Stomach (tissue), 9 donors: ENCODE data around the gene ATF3. TPM values are rescaled to one million over a fixed set of nuclear protein-coding genes. Genes with fewer than 3 reads are reported as not detected.
"Not testable (repeated sequence)": the region's sequence is repeated elsewhere in the genome, so short reads cannot be mapped to it uniquely, and the experiment has no call there.

Source experiments
- DNase-seq, 2 donors: peaks; one replicate each; pipeline versions ENCODE4 v3.0.0 to v3.0.0-alpha.2; 2013 to 2019
- H3K27ac ChIP-seq, 5 donors: fragments of 200-600 bp in 4 of 5; sonication (generic) in 4 of 5; one replicate each; pipeline ENCODE4 v1.5.1; 2013 to 2019; ENCODE audit warnings: mild to moderate bottlenecking in 1 of 5, moderate library complexity in 1 of 5
- H3K27me3 ChIP-seq, 3 donors: fragments of 200-600 bp; sonication (generic); one replicate each; pipeline ENCODE4 v1.5.1; 2017 to 2019; ENCODE audit warnings: mixed run types in 1 of 3
- H3K36me3 ChIP-seq, 4 donors: fragments of 200-600 bp; sonication (generic); 1 replicate in 3 of 4; 2 replicates in 1 of 4; pipeline ENCODE4 v1.5.1; 2016 to 2019
- H3K4me1 ChIP-seq, 4 donors: fragments of 200-600 bp; sonication (generic); one replicate each; pipeline ENCODE4 v1.5.1; 2016 to 2019
- H3K4me3 ChIP-seq, 4 donors: fragments of 200-600 bp; sonication (generic) in 3 of 4; one replicate each; pipeline ENCODE4 v1.5.1; 2016 to 2019; ENCODE audit warnings: mild to moderate bottlenecking in 1 of 4
- H3K9me3 ChIP-seq, 4 donors: fragments of 200-600 bp; sonication (generic); one replicate each; pipeline ENCODE4 v1.5.1; 2016 to 2019
- CTCF ChIP-seq, 7 experiments: fragments of 450-650 bp in 4 of 7; fragments of 200-600 bp in 3 of 7; sonication (generic) in 3 of 7; IDR thresholded peaks; one replicate each; pipeline ENCODE4 v1.5.1; 2016 to 2019; ENCODE audit warnings: antibody characterized with exemption in 7 of 7, control low read depth in 2 of 7, mild to moderate bottlenecking in 1 of 7
- EP300 ChIP-seq: sonication (generic); formaldehyde crosslinking; IDR thresholded peaks from one replicate; pipeline ENCODE4 v1.6.1; 2017; ENCODE audit warnings: antibody characterized with exemption
- POLR2A ChIP-seq, 4 donors: fragments of 450-650 bp; IDR thresholded peaks; one replicate each; pipeline ENCODE4 v1.6.1; 2016; ENCODE audit warnings: antibody characterized with exemption in 4 of 4, control low read depth in 2 of 4, mild to moderate bottlenecking in 1 of 4, moderate library complexity in 1 of 4
- POLR2AphosphoS5 ChIP-seq, 3 donors: sonication (generic); formaldehyde crosslinking; IDR thresholded peaks; one replicate each; pipeline ENCODE4 v1.6.1; 2016; ENCODE audit warnings: antibody characterized with exemption in 3 of 3
- whole genome bisulfite sequencing, 5 donors: extraction: QIAGEN DNeasy Blood & Tissue Kit in 3 of 5; methylation state at CpG; one replicate each; pipeline versions ENCODE4 v1.1.5 to v1.1.7; 2013 to 2018; 5-methylcytosine and 5-hydroxymethylcytosine counted together
- intact Hi-C: fragments of 100-400 bp; cut with DNase I; formaldehyde crosslinking; loops from one replicate; pipeline ENCODE4 v1.15.1; 2023; ENCODE audit warnings: low total_unique reads
- polyA plus RNA-seq, 3 donors: library from polyadenylated mRNA; stranded (reverse); fragments of 200-250 nt; gene quantifications; one replicate each; pipeline ENCODE4 v1.2.3, GENCODE V29; 2013
- total RNA-seq, 5 donors: library from RNA; depleted of rRNA; stranded (reverse); fragments of >200 nt; gene quantifications; one replicate each; pipeline versions ENCODE4 v1.1.0 to v1.2.3, GENCODE V29; 2014 to 2016
- donor health status: healthy with polysubstance abuse.
- donor health status: Bipolar disorder and iron deficiency.
- donor health status: healthy.

The ATF3 gene
- total and polyA plus RNA-seq, 8 donors: 14.0 to 60.2 (median 33.0) TPM; not detected in 1

- intact Hi-C loops: no loop called here
- TF ChIP-seq CTCF (IDR thresholded peaks at IDR 0.05): no peak
- TF ChIP-seq EP300: no peak
- TF ChIP-seq POLR2A (IDR thresholded peaks at IDR 0.05): no peak
- no peak for TF ChIP-seq POLR2AphosphoS5 (IDR thresholded peaks at IDR 0.05)
- no peak for DNase-seq
- H3K4me1 ChIP-seq: no peaks in the 10 kb centered on the region
- no peak overlapping the region for H3K27ac ChIP-seq
- H3K27me3 ChIP-seq: no peaks in the 10 kb centered on the region
- no peak overlapping the region for H3K4me3 ChIP-seq
- WGBS, 5 donors: 91 to 100% (median 97%) methylated on average over 1 of the region's 1 CpG
- no peaks in the 10 kb centered on the region for H3K36me3 ChIP-seq
- no peaks in the 10 kb centered on the region for H3K9me3 ChIP-seq
These were observed 44.0 kb downstream of the ATF3 start for GRCh38 chr1:212652609-212653008.

DNA sequence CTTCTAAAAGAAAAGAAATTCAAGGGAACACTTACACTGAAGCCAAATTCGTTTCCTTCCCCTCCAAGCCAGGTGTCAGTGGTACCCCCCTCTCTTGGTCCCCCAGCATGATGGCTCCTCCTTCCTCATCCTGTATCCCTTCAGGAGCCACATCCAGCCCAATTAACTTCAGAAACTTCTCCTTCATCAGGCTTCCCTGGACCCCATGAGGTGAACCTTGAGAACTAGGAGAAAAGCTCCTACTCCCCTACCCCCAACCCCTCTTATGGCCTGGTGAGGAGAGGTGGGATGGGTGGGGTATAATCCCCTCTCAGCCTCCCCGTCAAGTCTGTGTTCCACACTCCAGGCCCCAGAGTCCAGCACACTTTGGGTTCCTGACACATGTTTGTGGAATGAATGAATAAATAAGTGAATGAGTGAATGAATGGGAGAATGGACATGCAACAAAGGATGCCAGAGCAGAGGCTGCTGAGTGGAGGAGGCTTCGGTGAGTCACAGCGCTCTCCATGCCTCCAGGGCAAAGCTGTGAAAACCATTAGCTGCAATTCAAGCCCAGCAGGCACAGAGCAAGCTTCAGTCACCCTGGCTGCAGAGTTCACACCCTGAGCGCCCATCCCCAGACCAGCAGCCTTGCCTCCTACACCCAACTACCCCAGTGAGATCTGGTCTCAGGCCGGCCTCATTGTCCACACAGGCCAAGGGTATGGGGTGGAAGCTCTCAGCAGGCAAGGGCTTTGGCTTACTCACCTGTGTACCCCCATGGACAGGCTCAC lies 47.3 kb downstream of the ATF3 start:
- no peak for TF ChIP-seq EP300
- WGBS, 5 donors: 75 to 86% (median 79%) methylated on average over 6 of the region's 6 CpGs

GRCh38 chr1:212656730-212657129 lies 48.2 kb downstream of the ATF3 start:
- no peaks in the 10 kb centered on the region for H3K4me1 ChIP-seq
- intact Hi-C loops: no loop called here
- H3K36me3 ChIP-seq: no peaks in the 10 kb centered on the region
- WGBS, 5 donors: 60 to 86% (median 82%) methylated on average over 5 of the region's 5 CpGs
- TF ChIP-seq EP300: no peak
- no peaks in the 10 kb centered on the region for H3K9me3 ChIP-seq
- H3K27me3 ChIP-seq: no peaks in the 10 kb centered on the region
- DNase-seq: no peak
- no peak overlapping the region for H3K27ac ChIP-seq
- no peak overlapping the region for H3K4me3 ChIP-seq

More for the DNA sequence above, 47.3 kb downstream of the ATF3 start:
- Histone ChIP-seq H3K9me3 (no peaks in the 10 kb centered on the region), H3K4me1 (no peaks in the 10 kb centered on the region), H3K36me3 (no peaks in the 10 kb centered on the region), H3K27ac (no peak overlapping the region), H3K27me3 (no peaks in the 10 kb centered on the region), H3K4me3 (no peak overlapping the region)
- intact Hi-C loops: no loop called here
- no peak for DNase-seq

GRCh38 chr1:212658250-212658649 lies 49.7 kb downstream of the ATF3 start:
- H3K36me3 ChIP-seq, H3K27ac ChIP-seq, H3K9me3 ChIP-seq, H3K4me3 ChIP-seq, DNase-seq, H3K4me1 ChIP-seq, intact Hi-C loops, H3K27me3 ChIP-seq: not testable (repeated sequence)
- 38 to 55% (median 42%) methylated on average over 7 of the region's 7 CpGs for WGBS, 5 donors

- H3K36me3 ChIP-seq: no peaks in the 10 kb centered on the region
- TF ChIP-seq EP300: no peak
- no peak for TF ChIP-seq POLR2A (IDR thresholded peaks at IDR 0.05)
- TF ChIP-seq CTCF (IDR thresholded peaks at IDR 0.05): no peak
- TF ChIP-seq POLR2AphosphoS5 (IDR thresholded peaks at IDR 0.05): no peak
- no peak overlapping the region for H3K4me3 ChIP-seq
- no peaks in the 10 kb centered on the region for H3K9me3 ChIP-seq
- no peak for DNase-seq
- no peaks in the 10 kb centered on the region for H3K27me3 ChIP-seq
- peak overlapping the region in 1 of 5 donors; percentile 82 for H3K27ac ChIP-seq
- intact Hi-C loops: no loop called here
- WGBS, 5 donors: 64 to 72% (median 66%) methylated on average over 11 of the region's 11 CpGs
- H3K4me1 ChIP-seq: peaks cover 0 to 37% (median 20%) of the 10 kb centered on the region in 4 donors
These were observed 56.0 kb downstream of the ATF3 start for GRCh38 chr1:212664409-212665199.
